SK-N-MC (cell line): Measurements from ENCODE around the gene SDK2.

ENCODE experiments used
- EZH2 ChIP-seq: fragments of 200-600 bp; sonication (generic); IDR thresholded peaks from one replicate; pipeline ENCODE4 v1.6.1; 2017; ENCODE audit warnings: antibody characterized with exemption
- FOXP2 ChIP-seq: optimal IDR thresholded peaks from 2 replicates; pipeline ENCODE3; 2011; ENCODE audit warnings: mild to moderate bottlenecking, moderate library complexity; ENCODE audit not compliant: insufficient read depth; ENCODE audit errors: extremely low read length, control extremely low read depth
- POLR2AphosphoS5 ChIP-seq: IDR thresholded peaks from 2 replicates; pipeline ENCODE4 v1.6.1; 2012; ENCODE audit warnings: mild to moderate bottlenecking, low read depth, low read length, borderline replicate concordance

DNA sequence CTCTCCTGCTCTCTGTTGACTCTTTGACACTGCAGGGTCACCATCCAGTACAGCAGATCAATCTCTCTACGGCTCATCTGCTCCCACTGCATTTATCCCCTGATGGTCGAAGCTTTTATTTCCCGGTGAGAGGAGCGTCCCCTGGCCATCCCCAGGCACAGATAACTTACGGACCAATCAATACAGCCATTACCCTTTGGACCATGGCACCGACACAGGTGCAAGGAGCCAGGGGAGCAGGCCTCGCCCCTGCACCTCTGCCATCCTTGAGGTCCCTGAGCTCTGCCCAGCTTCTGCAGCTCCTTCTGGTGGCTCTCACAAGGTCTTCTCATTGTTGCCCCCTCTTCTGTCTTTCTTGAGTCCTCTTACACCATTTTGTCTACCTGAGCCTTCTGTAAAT lies 115.6 kb downstream of the SDK2 start:
- TF ChIP-seq EZH2 (no peak), POLR2AphosphoS5 (no peak), FOXP2 (no peak)
